H1 (cell line): ENCODE measurements around the gene CDT1. TPM values are rescaled to one million over a fixed set of nuclear protein-coding genes. Genes with fewer than 3 reads are reported as not detected.

ENCODE experiments used
- CTCF ChIA-PET: fragments of 300-600 bp; sonication (Branson Sonifier 250); formaldehyde crosslinking; loops from one replicate; lab custom pipeline; 2021; ENCODE audit not compliant: partially characterized antibody; lab: Charles Lee
- POLR2A ChIA-PET: fragments of 300-600 bp; sonication (Branson Sonifier 250); formaldehyde crosslinking; loops from one replicate; lab custom pipeline; 2021; ENCODE audit warnings: inconsistent platforms; ENCODE audit not compliant: partially characterized antibody; lab: Charles Lee
- DNase-seq, 2 experiments: peaks; one replicate each; pipeline versions ENCODE4 v3.0.0 to v3.0.0-alpha.2; 2010 to 2022; ENCODE audit warnings: low spot score in 2 of 2, low read depth in 1 of 2, mixed read lengths in 1 of 2
- FAIRE-seq: peaks from 2 replicates; lab custom pipeline; 2011; peaks lifted over from hg19 to GRCh38; lab: Jason Lieb, UNC
- H2AFZ ChIP-seq: 2 replicates; pipeline ENCODE4 v1.8.1; 2012; ENCODE audit warnings: low read length, inconsistent platforms
- H2AK5ac ChIP-seq: 2 replicates; pipeline ENCODE4 v1.6.1; 2013; ENCODE audit warnings: low read depth, low read length
- H2BK120ac ChIP-seq: replicated peaks from 2 replicates; pipeline ENCODE3; 2013; ENCODE audit warnings: low read depth, low read length, inconsistent platforms
- H2BK12ac ChIP-seq: 2 replicates; pipeline ENCODE4 v1.6.1; 2013; ENCODE audit warnings: low read depth, low read length
- H2BK15ac ChIP-seq: 2 replicates; pipeline ENCODE4 v1.6.1; 2013; ENCODE audit warnings: low read length
- H2BK20ac ChIP-seq: 2 replicates; pipeline ENCODE4 v1.6.1; 2013; ENCODE audit warnings: low read length
- H2BK5ac ChIP-seq: 2 replicates; pipeline ENCODE4 v1.6.1; 2013; ENCODE audit warnings: low read depth, low read length
- H3K14ac ChIP-seq: 2 replicates; pipeline ENCODE4 v1.6.1; 2013; ENCODE audit warnings: inconsistent platforms; ENCODE audit not compliant: insufficient read length
- H3K18ac ChIP-seq: 2 replicates; pipeline ENCODE4 v1.6.1; 2013; ENCODE audit warnings: low read length; ENCODE audit errors: extremely low read depth
- H3K23ac ChIP-seq: 2 replicates; pipeline ENCODE4 v1.6.1; 2013; ENCODE audit warnings: inconsistent platforms; ENCODE audit not compliant: insufficient read length
- H3K23me2 ChIP-seq: 2 replicates; pipeline ENCODE4 v1.6.1; 2013; ENCODE audit warnings: low read depth, low read length
- H3K27ac ChIP-seq: 2 replicates; pipeline ENCODE4 v1.6.1; 2011; ENCODE audit warnings: low read depth, low read length, inconsistent platforms
- H3K27me3 ChIP-seq, 4 experiments: replicated peaks in 1 of 4; 1 replicate in 1 of 4; 2 replicates in 3 of 4; pipeline versions ENCODE4 v1.6.1 to v1.8.1; 2011 to 2013; ENCODE audit warnings: low read length in 3 of 4, mild to moderate bottlenecking in 3 of 4, inconsistent platforms in 2 of 4, mixed read lengths in 2 of 4, moderate library complexity in 1 of 4; ENCODE audit not compliant: control insufficient read depth in 3 of 4, insufficient read depth in 3 of 4; ENCODE audit errors: extremely low read depth in 1 of 4
- H3K36me3 ChIP-seq, 4 experiments: 2 replicates each; pipeline versions ENCODE4 v1.6.1 to v1.8.1; 2011 to 2013; ENCODE audit warnings: mild to moderate bottlenecking in 4 of 4, low read length in 3 of 4, moderate library complexity in 2 of 4, control low read depth in 1 of 4, inconsistent platforms in 1 of 4; ENCODE audit not compliant: insufficient read depth in 4 of 4, control insufficient read depth in 2 of 4
- H3K4ac ChIP-seq: replicated peaks from 2 replicates; pipeline ENCODE3; 2013; ENCODE audit warnings: low read length, low read depth, mixed read lengths, inconsistent platforms; ENCODE audit not compliant: insufficient read length
- H3K4me1 ChIP-seq, 4 experiments: replicated peaks in 1 of 4; 1 replicate in 1 of 4; 2 replicates in 3 of 4; pipeline versions ENCODE4 v1.6.1 to v1.8.1; 2011 to 2013; ENCODE audit warnings: low read length in 3 of 4, inconsistent platforms in 2 of 4, mixed read lengths in 1 of 4; ENCODE audit not compliant: insufficient read depth in 4 of 4, control insufficient read depth in 3 of 4
- H3K4me2 ChIP-seq, 2 experiments: 2 replicates each; pipeline versions ENCODE4 v1.6.1 to v1.8.1; 2011 to 2013; ENCODE audit warnings: low read depth in 2 of 2, low read length in 2 of 2, control low read depth in 1 of 2, inconsistent platforms in 1 of 2, mild to moderate bottlenecking in 1 of 2; ENCODE audit not compliant: insufficient read depth in 1 of 2
- H3K4me3 ChIP-seq, 4 experiments: fragments of 200-600, 300-600 bp in 1 of 4; sonication (generic), shearing (Covaris generic), sonication (Bioruptor Twin) in 1 of 4; 2 replicates each; pipeline versions ENCODE4 v1.5.1 to v1.8.1; 2011 to 2016; ENCODE audit warnings: low read length in 4 of 4, low read depth in 3 of 4, control low read depth in 2 of 4, inconsistent platforms in 2 of 4, mild to moderate bottlenecking in 2 of 4, mixed read lengths in 1 of 4, moderate library complexity in 1 of 4; ENCODE audit not compliant: insufficient read depth in 2 of 4; ENCODE audit errors: extremely low read depth in 1 of 4
- H3K56ac ChIP-seq: replicated peaks from 2 replicates; pipeline ENCODE3; 2013; ENCODE audit warnings: low read depth, mild to moderate bottlenecking, mixed read lengths, low read length, inconsistent platforms; ENCODE audit not compliant: insufficient read length
- H3K79me1 ChIP-seq: 2 replicates; pipeline ENCODE4 v1.6.1; 2013; ENCODE audit warnings: low read depth, low read length, control low read depth
- H3K79me2 ChIP-seq, 2 experiments: 2 replicates each; pipeline versions ENCODE4 v1.6.1 to v1.8.1; 2012 to 2013; ENCODE audit warnings: low read length in 2 of 2, mild to moderate bottlenecking in 2 of 2, inconsistent platforms in 1 of 2; ENCODE audit not compliant: insufficient read depth in 2 of 2, control insufficient read depth in 1 of 2
- H3K9ac ChIP-seq, 4 experiments: replicated peaks in 1 of 4; 1 replicate in 1 of 4; 2 replicates in 3 of 4; pipeline versions ENCODE4 v1.6.1 to v1.8.1; 2011 to 2013; ENCODE audit warnings: low read depth in 3 of 4, low read length in 3 of 4, control low read depth in 2 of 4, mild to moderate bottlenecking in 2 of 4, moderate library complexity in 2 of 4, inconsistent platforms in 1 of 4; ENCODE audit errors: extremely low read depth in 1 of 4
- H3K9me3 ChIP-seq, 2 experiments: 2 replicates each; pipeline versions ENCODE4 v1.6.1 to v1.8.1; 2012 to 2013; ENCODE audit warnings: mild to moderate bottlenecking in 2 of 2, moderate library complexity in 2 of 2, control low read depth in 1 of 2, inconsistent platforms in 1 of 2, low read depth in 1 of 2, low read length in 1 of 2, mixed read lengths in 1 of 2; ENCODE audit not compliant: insufficient read depth in 2 of 2
- H4K20me1 ChIP-seq, 2 experiments: replicated peaks in 1 of 2; 2 replicates each; pipeline versions ENCODE3 to v1.8.1; 2011 to 2013; ENCODE audit warnings: inconsistent platforms in 2 of 2, low read length in 2 of 2, mild to moderate bottlenecking in 1 of 2; ENCODE audit not compliant: insufficient read depth in 2 of 2, control insufficient read depth in 1 of 2
- H4K5ac ChIP-seq: 2 replicates; pipeline ENCODE4 v1.6.1; 2013; ENCODE audit warnings: low read length, low read depth, mixed read lengths, inconsistent platforms; ENCODE audit not compliant: insufficient read length
- H4K8ac ChIP-seq: 2 replicates; pipeline ENCODE4 v1.8.0; 2013; ENCODE audit warnings: mild to moderate bottlenecking, moderate library complexity, low read length, inconsistent platforms; ENCODE audit not compliant: insufficient read depth; ENCODE audit errors: extremely low read depth
- H4K91ac ChIP-seq: replicated peaks from 2 replicates; pipeline ENCODE3; 2013; ENCODE audit warnings: low read length, mixed read lengths, inconsistent platforms; ENCODE audit not compliant: insufficient read length
- GABPA ChIP-seq: IDR thresholded peaks from 2 replicates; pipeline ENCODE4 v1.6.1; 2011; ENCODE audit warnings: mild to moderate bottlenecking, low read length, moderate library complexity, borderline replicate concordance; ENCODE audit not compliant: insufficient read depth
- WGBS, 2 experiments: shearing (Covaris generic) in 1 of 2; methylation state at CpG; one replicate each; pipeline versions ENCODE4 v1.1.6 to v1.1.7; 2013 to 2015; ENCODE audit warnings: low lambda C conversion rate in 2 of 2, mixed read lengths in 2 of 2, inconsistent platforms in 1 of 2, low coverage in 1 of 2, missing lambda C conversion rate in 1 of 2; ENCODE audit not compliant: insufficient replicate concordance in 2 of 2, insufficient coverage in 1 of 2, insufficient read length in 1 of 2; ENCODE audit errors: extremely low coverage in 1 of 2, missing lambda C conversion rate in 1 of 2; 5-methylcytosine and 5-hydroxymethylcytosine counted together
- polyA plus RNA-seq, 7 experiments: library from polyadenylated mRNA; depleted of rRNA in 3 of 7; stranded (reverse) in 5 of 7; unstranded in 2 of 7; fragments of >200 nt in 5 of 7; fragments of 200-250 nt in 2 of 7; gene quantifications; 1 replicate in 5 of 7; 2 replicates in 1 of 7; 4 replicates in 1 of 7; pipeline versions ENCODE4 v1.2.1 to v1.2.3, GENCODE V29; 2011 to 2013; ENCODE audit warnings: missing spikeins in 2 of 7, mixed read lengths in 2 of 7
- total RNA-seq: library from RNA; stranded (reverse); fragmentation: NEBNext Ultra II Directional; extraction: Animal tissue kit (Norgen Biotek cat#: 25700); gene quantifications from 2 replicates; pipeline ENCODE4 v1.2.1, GENCODE V29; 2021
- TF ChIP-seq, protein P1 (sequence below): IDR thresholded peaks from 2 replicates; pipeline ENCODE4 v1.6.1; 2012; ENCODE audit warnings: low read length, inconsistent platforms

Gene CDT1
- total and polyA plus RNA-seq, 2 of the 8 experiments (the other 6 are each of a cell fraction or from before 2014, with no cell fraction given) = 76.7 to 95.4 TPM

DNA sequence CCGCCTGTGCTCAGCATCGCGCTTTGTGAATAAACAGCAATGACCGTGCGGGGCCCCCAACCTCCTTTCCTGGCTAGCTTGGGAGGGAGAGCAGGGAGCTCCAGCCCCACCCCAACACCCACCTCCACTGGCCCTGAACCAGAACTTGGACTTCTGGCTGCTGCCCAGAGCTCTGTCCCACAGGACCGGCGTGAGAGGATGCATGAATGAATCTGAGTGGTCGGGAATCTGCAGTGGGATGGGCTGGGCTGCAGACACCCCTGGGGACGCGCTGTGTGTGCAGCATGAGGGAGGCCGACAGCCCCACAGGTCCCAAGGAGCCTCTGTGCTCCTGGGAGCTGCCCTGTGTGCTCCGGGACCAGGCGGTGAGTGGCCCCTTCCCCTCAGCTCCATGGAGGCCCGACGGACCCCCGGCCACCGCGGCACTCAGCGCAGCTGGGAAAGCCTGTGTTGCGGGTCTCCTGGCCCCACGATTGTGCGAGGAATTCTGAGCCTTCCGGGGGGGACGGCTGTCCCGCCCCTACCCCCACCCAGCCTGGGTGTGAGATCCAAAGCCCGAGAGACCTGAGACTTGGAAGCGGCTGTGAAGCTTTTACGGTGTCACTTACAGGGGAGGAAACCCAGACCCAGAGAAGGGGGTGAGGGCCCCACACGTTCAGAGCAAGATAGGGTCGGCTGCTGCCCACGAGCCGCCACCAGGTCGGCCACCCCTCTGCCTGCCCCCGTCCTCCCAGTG, 24.0 kb upstream of the CDT1 start:
- Histone ChIP-seq H3K18ac (0 out of 2 replicates have a peak overlapping the region, but pooled peaks have one; percentile 32), H4K20me1 (peaks cover 0 to 11% of the 10 kb centered on the region in 2 experiments), H3K4me1 (peaks cover 2 to 21% (median 10%) of the 10 kb centered on the region in 4 experiments), H2BK5ac (peak overlapping the region; percentile 24; the same call in 1 of the 2 replicates), H3K9me3 (no peaks in the 10 kb centered on the region), H2BK20ac (no peak overlapping the region), H4K8ac (peak overlapping the region; percentile 40; the same call in 1 of the 2 replicates), H3K23me2 (peaks cover 4% of the 10 kb centered on the region; the same call in 1 of the 2 replicates), H3K4ac (no peak overlapping the region), H3K56ac (no peak overlapping the region), H3K79me1 (peaks cover 4% of the 10 kb centered on the region; the same call in 1 of the 2 replicates), H2BK12ac (no peak overlapping the region), H3K4me2 (no peak overlapping the region), H2AFZ (no peak overlapping the region), H3K79me2 (peaks cover 0 to 27% of the 10 kb centered on the region in 2 experiments; a peak in 1 of 4 replicates), H3K27ac (no peak overlapping the region), H3K9ac (no peak overlapping the region), H2BK15ac (no peak overlapping the region), H4K5ac (no peak overlapping the region), H4K91ac (no peak overlapping the region), H3K14ac (no peak overlapping the region), H3K23ac (no peak overlapping the region), H2BK120ac (no peak overlapping the region)
- DNase-seq = no peak
- ChIA-PET POLR2A (interaction anchor here (1.1 to 4.7 kb wide), 5 partner anchors 9 to 19 kb away, joined by 3 to 16 read pairs (median 5); no protein-coding TSS in a partner anchor), CTCF (interaction anchor here (1.1 to 7.4 kb wide), 10 partner anchors 9 to 78 kb away, joined by 3 to 94 read pairs (median 8); partner anchors contain the start of gene APRT)
- WGBS, 2 experiments = 85% methylated on average over 25 of the region's 34 CpGs; no CpG with 5 or more reads in 1 of the 2 experiments
- TF ChIP-seq, protein P1, sequence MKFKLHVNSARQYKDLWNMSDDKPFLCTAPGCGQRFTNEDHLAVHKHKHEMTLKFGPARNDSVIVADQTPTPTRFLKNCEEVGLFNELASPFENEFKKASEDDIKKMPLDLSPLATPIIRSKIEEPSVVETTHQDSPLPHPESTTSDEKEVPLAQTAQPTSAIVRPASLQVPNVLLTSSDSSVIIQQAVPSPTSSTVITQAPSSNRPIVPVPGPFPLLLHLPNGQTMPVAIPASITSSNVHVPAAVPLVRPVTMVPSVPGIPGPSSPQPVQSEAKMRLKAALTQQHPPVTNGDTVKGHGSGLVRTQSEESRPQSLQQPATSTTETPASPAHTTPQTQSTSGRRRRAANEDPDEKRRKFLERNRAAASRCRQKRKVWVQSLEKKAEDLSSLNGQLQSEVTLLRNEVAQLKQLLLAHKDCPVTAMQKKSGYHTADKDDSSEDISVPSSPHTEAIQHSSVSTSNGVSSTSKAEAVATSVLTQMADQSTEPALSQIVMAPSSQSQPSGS = no peak
- TF ChIP-seq GABPA = 0 out of 2 replicates have a peak, but pooled peaks have one; percentile 46
- TF ChIP-seq, all 59 proteins: peak for 1
- no peak for FAIRE-seq
- Histone ChIP-seq H3K36me3 (no peaks in the 10 kb centered on the region), H2AK5ac (no peak overlapping the region), H3K27me3 (no peaks in the 10 kb centered on the region), H3K4me3 (no peak overlapping the region)
